HG03097 (cell line): ENCODE data around the gene CLIC5.
"Not testable (repeated sequence)": the region's sequence is repeated elsewhere in the genome, so short reads cannot be mapped to it uniquely, and the experiment has no call there.

Source experiments
- ATAC-seq: cut with Tn5 transposase; IDR thresholded peaks from one replicate; pipeline ENCODE4 v1.9.1; 2021; ENCODE audit not compliant: unreplicated experiment, low FRiP score

CLIC5 gene

DNA sequence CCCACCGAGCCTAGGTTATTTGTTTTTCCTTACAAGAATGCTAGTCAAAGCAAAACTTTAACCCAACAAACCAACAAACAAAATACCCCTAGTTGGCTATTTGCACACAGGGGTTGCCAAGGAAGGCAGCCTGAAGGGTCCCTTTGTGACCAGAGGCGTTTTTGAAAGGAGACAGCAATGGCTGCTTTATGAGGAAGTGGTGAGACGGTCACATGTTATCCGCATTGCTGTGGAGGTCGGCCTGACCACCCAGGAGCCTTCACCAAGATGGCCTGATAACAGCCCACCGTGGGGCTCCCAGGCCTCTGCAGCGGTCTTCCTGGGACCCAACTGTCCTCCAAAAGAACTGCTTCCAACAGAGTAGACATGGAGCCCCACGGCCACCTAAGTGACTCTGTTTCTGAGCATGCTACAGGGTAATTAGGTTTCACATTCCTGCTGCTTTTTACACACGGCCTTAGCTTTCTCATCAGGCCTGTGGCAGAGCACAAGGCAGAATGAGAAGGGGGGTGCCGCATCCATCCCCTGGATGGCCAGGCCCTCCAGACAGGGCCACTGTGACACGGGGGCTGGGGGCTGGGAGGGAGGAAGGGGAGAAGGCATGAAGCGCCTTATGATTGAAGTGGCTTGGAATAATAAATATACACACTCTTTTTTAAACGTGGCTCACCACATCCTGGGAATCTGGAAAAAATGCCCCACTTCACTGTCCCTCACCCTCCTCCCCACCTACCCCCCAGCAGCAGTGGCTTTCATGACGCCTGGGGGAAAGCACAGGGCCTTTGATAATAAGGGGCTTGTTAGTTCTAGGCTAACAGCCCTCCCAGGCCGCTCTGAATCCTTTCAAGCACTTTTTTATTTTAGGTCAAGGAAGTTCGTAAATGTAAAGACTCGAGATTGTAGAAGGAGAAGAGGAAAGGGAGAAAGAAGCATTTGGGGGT is 86.0 kb downstream of the CLIC5 start:
- ATAC-seq, result no peak

DNA sequence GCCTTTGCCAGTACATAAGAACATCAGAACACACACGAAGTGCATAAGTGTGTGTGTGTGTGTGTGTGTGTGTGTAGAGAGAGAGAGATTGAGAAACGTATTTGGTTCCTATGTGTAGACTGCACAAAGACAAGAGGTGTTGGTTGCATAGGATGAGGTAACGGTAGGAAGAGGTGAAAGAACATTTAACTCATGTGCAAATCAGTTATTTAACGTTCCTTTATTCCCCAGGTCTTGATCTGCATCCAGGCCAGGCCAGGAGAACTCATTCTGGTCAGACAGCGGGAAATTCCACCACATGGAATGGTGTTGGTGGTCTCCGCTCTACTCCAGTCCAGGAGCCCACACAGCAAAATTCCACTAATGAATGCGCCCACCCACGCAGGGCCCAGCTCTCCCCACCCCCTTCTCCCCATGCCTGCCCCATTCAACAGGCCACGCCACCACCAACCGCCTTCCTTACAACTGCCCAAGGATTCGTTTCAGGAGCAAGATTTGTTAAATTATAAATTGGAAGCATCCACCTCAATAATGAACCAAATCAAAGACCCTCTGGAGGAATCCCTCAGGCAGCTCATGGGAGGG is 86.8 kb downstream of the CLIC5 start:
- no peak for ATAC-seq

GRCh38 chr6:45927421-45928320 is 88.0 kb downstream of the CLIC5 start:
- ATAC-seq, result no peak

GRCh38 chr6:45926423-45926822 is 89.2 kb downstream of the CLIC5 start:
- not testable (repeated sequence) for ATAC-seq

DNA sequence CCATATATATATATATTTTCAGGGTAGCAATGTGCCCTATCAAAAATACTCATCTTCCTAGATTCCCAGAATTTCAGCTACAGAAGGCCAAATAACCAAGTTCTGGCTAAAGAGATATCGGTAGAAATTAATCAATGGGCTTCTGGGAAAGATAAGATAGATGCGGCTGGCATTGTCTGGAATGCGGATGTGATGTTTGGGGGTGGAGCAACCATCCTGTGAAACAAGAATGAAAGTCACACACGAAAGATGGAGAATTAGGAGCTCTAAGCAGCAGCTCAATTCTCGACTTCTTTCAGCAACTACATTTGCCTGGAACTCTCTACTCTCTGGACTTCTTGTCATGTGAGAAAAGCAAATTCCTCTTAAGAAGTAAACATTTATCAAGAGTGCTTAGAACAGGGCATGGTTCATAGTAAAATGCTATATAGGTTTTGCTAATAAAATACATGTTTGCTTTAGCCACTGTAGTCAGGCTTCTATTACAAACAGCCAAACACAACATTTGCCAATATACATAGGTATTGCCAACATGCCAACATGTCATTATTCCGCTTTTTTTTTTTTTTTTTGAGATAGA is 90.8 kb downstream of the CLIC5 start:
- no peak for ATAC-seq

GRCh38 chr6:45923831-45924391 is 91.7 kb downstream of the CLIC5 start:
- no peak for ATAC-seq

- no peak for ATAC-seq
These were observed 92.8 kb downstream of the CLIC5 start for GRCh38 chr6:45922728-45923351.

GRCh38 chr6:45921691-45922281 is 93.9 kb downstream of the CLIC5 start:
- no peak for ATAC-seq

GRCh38 chr6:45920819-45921511 is 94.7 kb downstream of the CLIC5 start:
- peak; percentile 45 for ATAC-seq

GRCh38 chr6:45917439-45917838 is 98.2 kb downstream of the CLIC5 start:
- no peak for ATAC-seq

GRCh38 chr6:45916692-45917091 is 99.0 kb downstream of the CLIC5 start:
- no peak for ATAC-seq

- ATAC-seq, result no peak
These were observed 99.7 kb downstream of the CLIC5 start for GRCh38 chr6:45915780-45916468.

DNA sequence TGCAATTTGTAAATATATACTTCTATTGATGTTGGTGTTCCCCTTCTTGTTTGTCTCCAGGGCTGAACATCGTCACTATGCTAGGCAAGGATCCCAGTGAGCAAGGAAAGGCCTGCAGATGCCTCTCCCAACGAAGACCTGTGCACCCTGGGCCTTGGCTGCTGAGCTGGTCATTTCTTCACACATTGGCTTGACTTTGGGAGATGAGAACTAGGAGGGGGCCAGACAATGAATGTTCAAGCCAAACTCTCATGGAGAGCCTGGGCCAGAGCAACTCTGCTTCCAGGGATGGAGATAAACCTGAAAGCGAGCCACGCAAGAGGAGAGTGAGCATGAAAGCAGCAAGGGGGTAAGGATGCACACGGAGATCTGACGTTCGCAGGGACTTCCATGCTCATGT is 104.0 kb downstream of the CLIC5 start:
- ATAC-seq, result no peak

GRCh38 chr6:45903959-45904358 is 111.7 kb downstream of the CLIC5 start:
- ATAC-seq, result no peak

DNA sequence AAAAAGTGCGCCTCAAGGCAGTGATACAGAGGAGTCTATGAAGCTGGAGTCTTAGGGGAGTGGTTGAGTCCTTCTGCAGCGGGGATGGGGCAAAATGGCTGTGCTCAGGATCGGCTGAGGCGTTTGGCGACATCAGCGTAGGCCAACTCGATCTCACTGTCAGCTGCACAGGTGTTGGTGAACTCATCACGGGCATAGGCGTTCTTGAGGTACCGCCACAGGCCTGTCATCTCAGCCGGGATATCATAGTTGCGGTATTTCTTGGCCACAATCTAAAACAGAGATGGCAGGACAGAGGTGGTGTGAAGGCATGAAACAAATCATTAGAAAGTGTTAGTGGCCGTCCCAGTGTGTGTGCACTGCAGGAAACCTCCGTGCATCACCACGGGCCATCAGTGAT is 112.7 kb downstream of the CLIC5 start:
- ATAC-seq, result no peak

GRCh38 chr6:45901767-45902650 is 113.7 kb downstream of the CLIC5 start:
- no peak for ATAC-seq
